NCI-H146 treated with DMSO at 0.1 percent for 48 hours (cell line): ENCODE results near the gene ARHGEF19.
"Not testable (repeated sequence)": the region's sequence is repeated elsewhere in the genome, so short reads cannot be mapped to it uniquely, and the experiment has no call there.

Source experiments
- DNase-seq: peaks from one replicate; lab custom pipeline; 2025; ENCODE audit not compliant: unreplicated experiment; lab: John Stamatoyannopoulos, UW

The ARHGEF19 gene

DNA sequence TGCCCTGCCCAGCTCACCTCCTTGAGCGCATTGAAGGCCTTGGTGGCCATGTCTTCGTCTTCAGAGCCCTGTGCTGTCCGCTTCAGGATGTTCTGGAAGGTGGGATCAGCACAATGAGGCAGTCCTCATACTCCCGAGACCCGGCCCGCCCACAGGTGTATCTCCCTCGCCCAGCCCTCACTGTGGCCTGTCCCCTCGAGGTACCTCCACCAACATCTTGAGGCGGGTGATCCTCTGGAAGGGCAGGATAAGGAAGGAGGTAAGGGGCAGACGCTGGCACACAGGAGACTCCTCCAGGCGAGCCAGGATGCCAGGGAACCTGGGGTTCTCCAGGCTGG, 7.1 kb downstream of the ARHGEF19 start:
- DNase-seq: no peak

- DNase-seq: no peak
These were observed 7.7 kb downstream of the ARHGEF19 start for GRCh38 chr1:16204634-16205333.

DNA sequence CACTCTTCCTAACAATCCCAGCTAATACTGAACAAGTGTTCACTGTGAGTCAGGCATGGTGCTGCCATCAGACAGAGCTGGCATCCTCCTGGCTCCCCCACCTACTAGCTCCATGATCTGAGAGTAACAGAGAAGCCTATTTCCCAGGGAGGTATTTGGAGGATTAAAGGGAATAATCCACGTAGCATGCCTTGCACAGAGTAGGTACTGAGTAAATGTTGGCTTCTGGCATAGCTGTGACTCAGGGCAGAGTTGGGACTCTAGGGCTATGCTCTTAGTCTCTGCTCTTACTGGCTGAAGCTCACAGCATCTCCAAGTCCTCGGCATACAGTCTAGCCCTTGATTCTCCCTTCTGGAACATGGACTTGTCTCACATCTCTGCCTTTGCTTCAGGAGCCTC, 8.2 kb downstream of the ARHGEF19 start:
- no peak for DNase-seq

DNA sequence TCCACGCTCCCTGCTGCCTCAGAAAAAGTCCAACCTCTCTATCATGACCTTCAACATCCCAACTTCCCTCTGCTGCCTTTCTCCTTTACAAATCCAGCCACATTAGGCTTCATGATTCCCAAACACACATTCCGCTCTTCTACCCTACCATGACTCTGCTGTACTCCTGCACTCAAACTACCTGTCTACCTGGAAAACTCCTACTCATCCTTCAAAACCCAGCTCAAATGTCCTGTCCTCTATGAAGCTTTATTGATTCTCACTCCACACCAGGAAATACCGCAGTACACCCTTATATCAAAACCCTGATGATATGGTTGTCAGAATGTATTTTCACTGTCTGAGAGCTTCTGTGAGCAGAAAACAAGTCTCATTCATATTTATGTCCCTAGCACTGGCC, 8.9 kb downstream of the ARHGEF19 start:
- DNase-seq: no peak

GRCh38 chr1:16202281-16203210, 9.9 kb downstream of the ARHGEF19 start:
- no peak for DNase-seq

DNA sequence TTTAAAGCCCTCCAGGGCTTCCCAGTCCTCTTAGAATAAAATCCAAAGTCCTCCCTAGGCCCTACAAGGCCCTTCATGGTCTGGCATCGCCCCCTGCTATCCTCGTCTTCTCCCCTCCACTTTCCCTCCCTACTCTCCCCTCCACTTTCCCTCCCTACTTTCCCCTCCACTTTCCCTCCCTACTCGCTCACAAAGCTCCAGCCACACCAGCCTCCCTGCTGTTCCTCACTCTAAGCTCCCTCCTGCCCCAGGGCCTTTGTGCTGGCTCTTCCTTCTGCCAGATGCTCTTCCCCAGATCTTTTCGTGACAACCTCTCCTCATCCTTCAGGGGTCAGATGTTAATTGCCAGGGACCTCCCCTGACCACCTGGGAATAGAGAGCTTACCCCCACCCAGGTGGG, 12.8 kb downstream of the ARHGEF19 start:
- no peak for DNase-seq

- DNase-seq: no peak
These were observed 13.3 kb downstream of the ARHGEF19 start for GRCh38 chr1:16199157-16199501.

DNA sequence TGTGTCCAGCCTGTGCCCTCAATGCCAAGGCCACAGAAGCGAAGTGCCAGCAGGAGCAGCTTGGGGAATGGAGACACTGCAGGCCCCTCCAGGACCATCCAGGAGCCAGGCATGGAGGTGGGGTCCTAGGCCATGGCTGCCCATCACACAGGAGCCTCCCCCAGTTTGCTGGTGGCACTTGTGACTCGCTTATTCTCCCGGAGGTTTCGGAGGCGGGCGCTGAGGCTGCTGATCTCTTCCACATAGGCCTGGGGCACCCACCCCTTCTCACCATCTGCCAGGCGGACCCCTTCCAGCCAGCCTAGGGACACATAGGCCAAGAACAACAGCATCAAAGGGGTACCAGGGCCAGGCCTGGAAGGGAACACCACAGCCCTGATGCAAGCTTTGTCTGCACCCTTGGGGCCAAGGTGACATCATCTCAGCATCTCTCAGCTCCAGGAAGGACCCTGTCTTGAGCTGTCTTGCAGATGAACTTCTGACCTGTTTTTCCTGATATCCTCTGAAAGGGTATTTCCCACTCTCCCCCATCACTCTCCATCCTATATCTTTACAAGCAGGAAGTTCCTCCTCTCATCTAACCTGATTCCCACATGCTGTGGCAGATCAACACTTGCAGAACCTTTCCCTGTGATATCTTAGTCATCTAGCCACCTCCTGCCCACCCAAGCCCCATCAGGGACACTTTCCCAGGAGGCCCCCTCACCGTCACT, 13.9 kb downstream of the ARHGEF19 start:
- DNase-seq: no peak

- no peak for DNase-seq
These were observed 15.6 kb downstream of the ARHGEF19 start for GRCh38 chr1:16196874-16197273.

DNA sequence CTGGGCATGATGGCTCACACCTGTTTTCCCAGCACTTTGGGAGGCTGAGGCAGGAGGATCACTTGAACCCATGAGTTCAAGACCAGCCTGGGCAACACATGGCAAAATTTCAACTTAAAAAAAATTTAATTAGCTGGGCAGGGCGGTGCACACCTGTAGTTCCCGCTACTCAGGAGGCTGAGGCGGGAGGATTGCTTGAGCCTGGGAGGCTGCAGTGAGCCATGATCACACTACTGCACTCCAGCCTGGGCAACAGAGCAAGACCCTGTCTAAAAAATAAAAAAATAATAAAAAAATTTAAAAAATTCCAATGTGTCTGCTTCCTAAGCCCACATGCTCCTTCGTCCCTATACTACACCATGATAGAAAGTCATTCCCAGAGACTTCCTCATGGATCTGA, 16.3 kb downstream of the ARHGEF19 start:
- DNase-seq: not testable (repeated sequence)

- DNase-seq: no peak
These were observed 16.9 kb downstream of the ARHGEF19 start for GRCh38 chr1:16195518-16195905.

DNA sequence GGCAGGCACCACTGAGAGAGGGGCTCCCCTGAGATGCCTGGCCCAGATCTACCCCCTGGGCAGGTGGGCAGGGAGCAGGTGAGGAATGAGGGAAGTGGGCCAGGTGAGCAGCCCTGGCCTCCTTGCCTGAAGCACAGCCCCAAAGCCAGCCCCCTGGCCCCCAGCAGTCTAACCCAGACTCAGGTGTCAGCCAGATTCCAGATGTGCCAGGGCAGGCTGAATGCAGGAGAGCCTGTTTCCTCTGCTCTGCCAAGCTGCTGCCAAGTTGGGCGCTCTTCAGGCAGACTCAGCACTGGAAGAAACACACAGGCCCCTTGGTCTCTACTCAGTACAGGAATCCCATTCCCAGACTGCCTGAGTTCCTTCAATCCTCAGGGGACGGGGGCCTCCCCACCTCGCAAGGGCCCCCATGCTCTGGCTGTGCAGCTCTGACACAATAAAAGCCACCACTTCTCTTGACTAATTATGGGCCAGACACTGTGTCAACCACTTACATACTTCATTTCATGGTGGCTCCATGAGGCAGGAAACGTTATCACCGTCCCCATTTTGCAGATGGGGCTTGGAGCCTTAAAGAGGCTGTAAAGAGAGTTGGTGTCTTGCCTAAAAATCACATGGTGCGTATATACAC, 20.4 kb downstream of the ARHGEF19 start:
- no peak for DNase-seq

DNA sequence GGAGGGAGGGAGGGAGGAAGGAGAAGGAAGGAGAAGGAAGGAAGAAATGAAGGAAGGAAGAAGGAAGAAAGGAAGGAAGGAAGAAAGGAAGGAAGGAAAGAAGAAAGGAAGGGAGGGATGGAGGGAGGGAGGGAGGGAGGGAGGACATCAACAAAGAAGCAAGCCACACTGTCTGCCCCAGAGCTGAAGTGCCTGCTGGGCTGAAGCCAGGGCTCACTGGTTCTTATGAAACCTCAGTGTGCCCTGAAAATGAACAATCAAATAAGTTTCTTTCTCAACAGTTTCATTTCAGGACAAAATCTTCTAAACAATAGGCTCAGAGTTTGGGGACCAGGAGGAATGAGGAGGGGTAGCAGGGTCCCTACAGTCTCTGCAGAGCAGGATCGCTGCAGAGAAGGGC, 21.1 kb downstream of the ARHGEF19 start:
- no peak for DNase-seq

DNA sequence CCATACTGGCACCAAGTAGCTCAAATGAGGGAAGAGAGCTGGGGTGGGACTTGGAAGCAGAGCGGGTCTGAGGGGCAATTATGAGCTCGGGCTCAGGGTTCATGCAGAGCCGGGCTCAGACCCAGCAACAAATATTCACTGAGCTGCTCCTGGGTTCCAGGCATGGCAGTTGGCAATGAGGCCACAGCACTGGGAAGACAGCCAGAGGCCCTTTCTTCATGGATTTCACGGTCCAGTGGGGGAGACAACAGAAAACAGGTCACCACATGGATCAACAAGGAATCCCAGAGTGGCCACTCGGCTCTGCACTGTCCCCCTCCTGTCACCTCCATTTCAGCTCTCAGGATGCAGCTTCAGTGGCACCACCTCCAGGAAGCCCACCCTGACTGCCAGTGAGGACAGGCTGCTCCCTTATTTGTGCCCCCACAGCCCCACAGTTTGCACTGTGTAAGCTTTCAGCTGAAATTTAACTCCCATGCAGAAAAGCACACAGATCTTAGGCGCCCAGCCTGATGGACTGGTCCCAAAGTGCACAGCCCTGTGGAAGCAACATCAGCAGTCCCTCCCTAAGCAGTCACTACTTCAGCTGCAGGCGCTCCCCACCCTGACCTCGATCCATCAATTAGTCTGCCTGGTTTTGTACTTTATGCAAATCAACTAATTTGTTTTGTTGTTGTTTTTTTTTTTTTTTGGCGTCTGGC, 22.4 kb downstream of the ARHGEF19 start:
- DNase-seq: no peak

DNA sequence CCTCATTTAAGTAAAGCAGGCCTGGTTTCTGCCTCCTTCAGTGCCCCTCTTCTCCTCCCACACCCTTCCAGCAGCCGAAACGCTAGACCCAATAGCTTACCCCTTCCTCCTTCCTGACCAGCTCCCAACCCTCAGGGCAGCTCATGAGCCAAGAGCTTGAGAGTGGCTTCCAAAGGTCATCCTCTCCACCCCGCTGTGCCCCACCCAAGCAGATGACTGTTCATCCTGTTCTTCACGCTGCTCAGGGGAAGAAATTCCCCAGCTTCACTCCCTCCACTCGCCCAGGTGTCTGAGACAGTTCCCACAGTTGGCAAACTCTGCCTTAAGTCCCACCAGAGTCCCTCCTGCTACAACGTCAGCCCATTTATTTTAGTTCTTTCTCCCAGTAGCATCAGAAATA, 23.4 kb downstream of the ARHGEF19 start:
- no peak for DNase-seq

DNA sequence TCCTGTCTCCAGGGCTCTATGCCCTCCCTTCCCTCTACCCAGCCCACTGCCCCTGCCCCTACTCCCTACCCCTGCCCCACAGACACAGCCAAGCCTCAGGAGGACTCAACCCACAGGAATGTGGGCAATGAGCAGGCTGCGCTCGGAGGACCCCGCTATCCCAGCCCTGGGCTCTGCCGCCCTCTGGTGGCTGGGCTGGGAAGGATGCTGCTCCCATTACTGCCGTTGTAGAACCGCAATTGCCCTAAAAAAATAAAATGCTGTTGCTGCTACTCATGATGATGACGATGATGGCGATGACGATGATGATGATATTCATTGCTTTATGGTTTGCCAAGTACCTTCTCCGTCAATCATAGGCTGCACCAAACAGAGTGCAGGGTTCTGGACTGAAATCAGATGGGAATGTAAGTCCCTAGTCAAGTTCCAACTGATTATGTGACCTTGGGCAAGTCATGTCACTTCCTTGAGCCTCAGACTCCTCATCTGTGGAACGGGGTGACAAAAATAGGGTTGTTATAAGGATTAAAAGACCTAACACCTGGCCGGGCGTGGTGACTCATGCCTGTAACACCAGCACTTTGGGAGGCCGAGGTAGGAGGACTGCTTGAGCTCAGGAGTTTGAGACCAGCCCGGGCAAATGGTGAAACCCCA, 24.6 kb downstream of the ARHGEF19 start:
- DNase-seq: peak; percentile 6

DNA sequence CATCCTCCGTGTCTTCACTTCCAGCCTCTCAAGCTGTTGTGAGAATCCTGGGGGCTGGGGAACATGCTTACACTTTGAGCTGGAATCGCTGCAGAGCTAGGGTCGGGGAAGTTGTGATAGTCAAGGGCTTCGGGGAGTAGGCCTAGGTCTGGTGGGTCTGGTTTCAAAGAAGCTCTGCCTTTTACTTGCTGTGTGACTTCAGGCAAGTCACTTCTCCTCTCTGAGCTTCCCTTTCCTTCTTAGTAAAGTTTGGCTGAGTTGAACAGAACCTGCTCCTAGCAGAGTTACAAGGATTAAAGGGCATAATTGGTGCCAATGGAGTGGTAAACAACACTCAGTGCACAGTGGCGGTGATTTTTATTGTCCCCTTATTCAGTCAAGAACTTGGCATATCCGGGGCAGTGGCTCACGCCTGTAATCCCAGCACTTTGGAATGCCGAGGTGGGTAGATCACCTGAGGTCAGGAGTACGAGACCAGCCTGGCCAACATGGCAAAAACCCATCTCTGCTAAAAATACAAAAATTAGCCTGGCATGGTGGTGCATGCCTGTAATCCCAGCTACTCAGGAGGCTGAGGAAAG, 25.7 kb downstream of the ARHGEF19 start:
- DNase-seq: no peak

DNA sequence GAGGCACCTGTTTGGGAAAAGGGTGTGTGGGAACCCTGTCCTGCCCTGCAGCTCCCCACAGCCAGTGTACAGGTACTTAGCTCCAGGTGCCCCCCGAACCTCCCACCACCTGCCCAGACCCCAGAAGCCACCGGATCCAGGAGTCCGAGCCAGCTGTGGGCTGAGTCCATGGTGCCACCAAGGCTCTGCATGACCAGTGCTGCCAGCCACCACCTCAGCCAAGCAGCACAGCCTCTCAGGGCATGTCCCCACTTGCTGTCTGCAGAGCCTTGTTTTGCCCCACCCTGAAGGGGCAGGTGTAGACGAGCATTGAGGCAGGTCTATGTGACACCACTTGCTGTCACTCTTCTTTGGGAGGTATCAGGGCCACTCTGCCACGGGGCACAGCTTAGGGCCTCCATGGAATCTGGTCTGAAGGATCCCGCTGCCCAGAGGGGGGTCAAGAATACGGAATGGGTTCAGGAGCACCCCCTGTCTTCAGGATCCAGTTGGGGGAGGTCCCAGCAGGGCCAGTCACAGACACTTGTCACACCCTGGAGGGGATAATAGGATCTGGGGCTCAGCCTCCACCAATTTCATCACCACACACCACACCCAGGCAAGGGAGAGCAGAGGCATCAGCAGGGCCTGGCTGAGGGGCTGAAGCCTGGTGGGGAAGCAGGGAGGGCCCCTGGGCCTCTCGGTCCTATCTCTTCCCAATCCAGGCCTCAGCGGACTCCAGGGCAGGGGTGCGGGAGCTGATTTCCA, 27.7 kb downstream of the ARHGEF19 start:
- no peak for DNase-seq
